IMR-90 (cell line): ENCODE measurements around the gene RNF213. TPM values are rescaled to one million over a fixed set of nuclear protein-coding genes. Genes with fewer than 3 reads are reported as not detected.
A peak's percentile ranks its signal among the peaks of the same experiment; 100 is the strongest.

Source experiments
- ATAC-seq: fragments of 200-7000 bp; cut with Tn5 transposase; 2 replicates; pipeline ENCODE4 v1.9.1; 2020; ENCODE audit warnings: low read depth, mild to moderate bottlenecking, moderate library complexity
- Bru-seq: library from RNA; stranded (reverse); fragments of 400-500 nt; gene quantifications from one replicate; lab custom pipeline; 2021; lab: Mats Ljungman, UMichigan
- BruChase-seq, 2 experiments: library from RNA; stranded (reverse); fragments of 400-500 nt; gene quantifications; one replicate each; lab custom pipeline; 2021; lab: Mats Ljungman, UMichigan
- BruUV-seq: library from RNA; stranded (reverse); fragments of 400-500 nt; replicated peaks from 2 replicates; lab custom pipeline; 2021; lab: Mats Ljungman, UMichigan
- CTCF ChIA-PET: fragments of 300-600 bp; formaldehyde crosslinking; extraction: SDS; loops from one replicate; lab custom pipeline; 2021; ENCODE audit warnings: antibody characterized with exemption; lab: Yijun Ruan, JAX
- POLR2A ChIA-PET: fragments of 300-600 bp; sonication (Branson Sonifier 250); formaldehyde crosslinking; loops from one replicate; lab custom pipeline; 2022; ENCODE audit warnings: antibody characterized with exemption; ENCODE audit not compliant: unreplicated experiment; lab: Charles Lee
- DNase-seq: peaks from one replicate; pipeline ENCODE4 v3.0.0; 2013
- H2AFZ ChIP-seq: replicated peaks from 2 replicates; pipeline ENCODE3; 2013; ENCODE audit warnings: low read length, mild to moderate bottlenecking; ENCODE audit not compliant: poor library complexity
- H2AK5ac ChIP-seq: 2 replicates; pipeline ENCODE4 v1.6.1; 2013; ENCODE audit warnings: low read depth, low read length, inconsistent platforms
- H2AK9ac ChIP-seq: replicated peaks from 2 replicates; pipeline ENCODE3; 2013; ENCODE audit warnings: mild to moderate bottlenecking, low read depth, low read length, moderate library complexity; ENCODE audit not compliant: poor library complexity
- H2BK120ac ChIP-seq: 2 replicates; pipeline ENCODE4 v1.6.1; 2013; ENCODE audit warnings: low read depth, low read length, inconsistent platforms
- H2BK15ac ChIP-seq: 3 replicates; pipeline ENCODE4 v1.6.1; 2013; ENCODE audit warnings: low read depth, low read length, inconsistent platforms
- H2BK20ac ChIP-seq: 2 replicates; pipeline ENCODE4 v1.6.1; 2013; ENCODE audit warnings: low read depth, mild to moderate bottlenecking, inconsistent platforms, low read length, moderate library complexity
- H2BK5ac ChIP-seq: 2 replicates; pipeline ENCODE4 v1.6.1; 2013; ENCODE audit warnings: mild to moderate bottlenecking, low read depth, low read length, inconsistent platforms; ENCODE audit not compliant: poor library complexity, severe bottlenecking
- H3K14ac ChIP-seq: replicated peaks from 2 replicates; pipeline ENCODE4 v1.6.1; 2013; ENCODE audit warnings: low read depth, low read length, inconsistent platforms
- H3K18ac ChIP-seq: 2 replicates; pipeline ENCODE4 v1.6.1; 2013; ENCODE audit warnings: low read depth, low read length, control low read depth
- H3K23ac ChIP-seq: 2 replicates; pipeline ENCODE4 v1.6.1; 2013; ENCODE audit warnings: low read depth, low read length, inconsistent platforms
- H3K27ac ChIP-seq: 2 replicates; pipeline ENCODE4 v1.5.1; 2013; ENCODE audit warnings: mild to moderate bottlenecking, control low read depth, low read length; ENCODE audit not compliant: insufficient read depth
- H3K27me3 ChIP-seq: 2 replicates; pipeline ENCODE4 v1.6.1; 2013; ENCODE audit warnings: low read length; ENCODE audit not compliant: control insufficient read depth, insufficient read depth
- H3K36me3 ChIP-seq: 2 replicates; pipeline ENCODE4 v1.6.1; 2013; ENCODE audit warnings: low read length, mixed read lengths; ENCODE audit not compliant: control insufficient read depth, insufficient read depth
- H3K4ac ChIP-seq: 2 replicates; pipeline ENCODE4 v1.6.1; 2013; ENCODE audit warnings: low read depth, low read length, inconsistent platforms
- H3K4me1 ChIP-seq: 2 replicates; pipeline ENCODE4 v1.6.1; 2013; ENCODE audit warnings: low read length, mixed read lengths; ENCODE audit not compliant: control insufficient read depth, insufficient read depth
- H3K4me2 ChIP-seq: 2 replicates; pipeline ENCODE4 v1.6.1; 2013; ENCODE audit warnings: low read depth, mild to moderate bottlenecking, control low read depth, low read length, moderate library complexity
- H3K4me3 ChIP-seq: 2 replicates; pipeline ENCODE4 v1.5.1; 2013; ENCODE audit warnings: low read depth, mild to moderate bottlenecking, control low read depth, low read length, moderate library complexity; ENCODE audit not compliant: insufficient read depth
- H3K56ac ChIP-seq: 2 replicates; pipeline ENCODE4 v1.6.1; 2013; ENCODE audit warnings: low read length, inconsistent platforms; ENCODE audit not compliant: insufficient read depth; ENCODE audit errors: extremely low read depth
- H3K79me1 ChIP-seq, 2 experiments: 2 replicates each; pipeline ENCODE4 v1.6.1; 2013; ENCODE audit warnings: low read length in 2 of 2, inconsistent platforms in 1 of 2, low read depth in 1 of 2
- H3K9ac ChIP-seq: 2 replicates; pipeline ENCODE4 v1.6.1; 2013; ENCODE audit warnings: low read depth, low read length, control low read depth
- H3K9me1 ChIP-seq: 2 replicates; pipeline ENCODE4 v1.6.1; 2013; ENCODE audit warnings: low read length, inconsistent platforms; ENCODE audit not compliant: insufficient read depth
- H3K9me3 ChIP-seq: 2 replicates; pipeline ENCODE4 v1.6.1; 2013; ENCODE audit warnings: low read length; ENCODE audit not compliant: control insufficient read depth, insufficient read depth
- H4K20me1 ChIP-seq: 2 replicates; pipeline ENCODE4 v1.6.1; 2013; ENCODE audit warnings: low read length, inconsistent platforms; ENCODE audit not compliant: insufficient read depth
- H4K5ac ChIP-seq: 2 replicates; pipeline ENCODE4 v1.6.1; 2013; ENCODE audit warnings: mild to moderate bottlenecking, low read depth, low read length, control low read depth
- H4K8ac ChIP-seq, 2 experiments: 2 replicates each; pipeline ENCODE4 v1.6.1; 2013; ENCODE audit warnings: low read depth in 2 of 2, low read length in 2 of 2, control low read depth in 1 of 2, inconsistent platforms in 1 of 2
- H4K91ac ChIP-seq: 2 replicates; pipeline ENCODE4 v1.6.1; 2013; ENCODE audit warnings: low read depth, low read length, inconsistent platforms; ENCODE audit not compliant: insufficient read depth
- FOS ChIP-seq: fragments of 150-350 bp; IDR thresholded peaks from 2 replicates; pipeline ENCODE4 v1.6.1; 2016; ENCODE audit warnings: low read depth, low read length
- POLR2A ChIP-seq: IDR thresholded peaks from 2 replicates; pipeline ENCODE4 v1.6.1; 2012; ENCODE audit warnings: mild to moderate bottlenecking, low read depth, low read length
- WGBS, 2 experiments: methylation state at CpG; one replicate each; pipeline versions ENCODE4 v1.1.5 to v1.1.7; 2013; ENCODE audit warnings: missing lambda C conversion rate in 2 of 2; ENCODE audit not compliant: insufficient read length in 1 of 2; ENCODE audit errors: extremely low coverage in 2 of 2; 5-methylcytosine and 5-hydroxymethylcytosine counted together
- dilution Hi-C: fragments of 300-500 bp; cut with HindIII; formaldehyde crosslinking; loops from one replicate; pipeline ENCODE4 v1.14.3; 2018; ENCODE audit warnings: low sequenced_read_pairs; ENCODE audit not compliant: unreplicated experiment
- in situ Hi-C: fragments of 300-500 bp; cut with MboI; formaldehyde crosslinking; loops from 3 replicates; pipeline ENCODE4 v1.14.3; 2019; ENCODE audit warnings: low sequenced_read_pairs, inconsistent platforms, mixed read lengths
- intact Hi-C: fragments of 100-400 bp; cut with micrococcal nuclease; formaldehyde crosslinking; loops from 2 replicates; pipeline ENCODE4 v1.10.0; 2022
- long read RNA-seq: library from polyadenylated mRNA; unstranded; transcript quantifications from one replicate; pipeline ENCODE4 v2.0.0, GENCODE V29; 2021; ENCODE audit not compliant: unreplicated experiment
- polyA plus RNA-seq, 3 experiments: library from polyadenylated mRNA; depleted of rRNA; stranded (reverse); fragments of >200 nt; gene quantifications; 2 replicates each; pipeline ENCODE4 v1.2.3, GENCODE V29; 2012; ENCODE audit warnings: low replicate concordance in 1 of 3
- total RNA-seq: library from RNA; depleted of rRNA; stranded (reverse); fragments of >200 nt; gene quantifications from 2 replicates; pipeline ENCODE4 v1.2.3, GENCODE V29; 2012; rRNA removed
- TF ChIP-seq, protein P1 (sequence below): fragments of 150-350 bp; IDR thresholded peaks from 2 replicates; pipeline ENCODE4 v1.6.1; 2017; ENCODE audit warnings: mild to moderate bottlenecking, antibody characterized with exemption, low read length, low read depth

Gene RNF213
- total RNA-seq (36.0 and 37.5 TPM in 2 replicates), polyA plus RNA-seq (2012; rRNA removed) (20.8 and 23.4 TPM in 2 replicates), Bru-seq, nascent RNA (percentile 77 among the genes with signal in this experiment), BruChase-seq, experiment 1, labeled RNA remaining after a 6-hour chase (percentile 92 among the genes with signal in this experiment), BruChase-seq, experiment 2, labeled RNA remaining after a 2-hour chase (percentile 87 among the genes with signal in this experiment)
- 11.3 and 20.0 TPM in 2 replicates for polyA plus RNA-seq (2012; cell fraction: cytosol; rRNA removed)
- polyA plus RNA-seq (2012; cell fraction: nucleus; rRNA removed; ENCODE audit: low replicate concordance), result 95.6 and 134 TPM in 2 replicates
- long read RNA-seq, partial matches to known transcripts, result 16 of 21 reads
- long read RNA-seq, other reads (novel, unspliced or antisense), result 4 of 21 reads

DNA sequence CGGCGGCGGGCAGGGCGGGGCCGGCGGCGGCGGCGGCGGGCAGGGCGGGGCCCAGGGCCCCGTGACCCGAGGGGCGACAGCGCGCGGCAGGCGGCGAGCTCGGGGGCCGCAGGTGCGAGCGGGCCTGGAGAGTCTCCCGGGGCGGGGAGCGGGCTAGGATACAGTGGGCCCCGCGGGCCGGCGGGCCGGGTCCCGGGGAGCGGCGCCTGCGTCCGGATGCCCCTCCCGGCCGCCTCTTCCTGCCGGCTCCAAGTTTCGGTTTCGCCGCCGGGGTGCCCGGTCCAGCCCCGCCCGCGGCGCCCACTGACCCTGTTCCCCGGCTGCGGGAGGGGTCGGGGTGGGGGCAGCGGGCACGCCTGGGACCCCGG, at the start of gene RNF213:
RNF213 (plus strand) TSS at position 62 of the 368 bp plus-strand sequence. CDS start 2,830 bp downstream, outside the sequence.
- Histone ChIP-seq H2BK5ac (peak within 1 kb of the TSS; percentile 95), H3K36me3 (peaks cover 9% of the 10 kb centered on the region), H3K4me2 (peak within 1 kb of the TSS; percentile 96), H3K9me3 (no peaks in the 10 kb centered on the region), H3K4me3 (peak within 1 kb of the TSS; percentile 80), H2AK9ac (peak within 1 kb of the TSS; percentile 100), H3K23ac (peak within 1 kb of the TSS; percentile 98), H4K8ac (peak within 1 kb of the TSS; percentile 47 to 97), H3K27ac (peak within 1 kb of the TSS; percentile 92), H2BK20ac (no peak within 1 kb of the TSS; the same call in 1 of the 2 replicates), H3K9me1 (0 out of 2 replicates have a peak, but pooled peaks cover 3% of the 10 kb centered on the region), H4K20me1 (no peaks in the 10 kb centered on the region), H3K79me1 (peaks cover 16 to 45% of the 10 kb centered on the region in 2 experiments; a peak in 2 of 4 replicates), H2AFZ (peak within 1 kb of the TSS; percentile 94), H3K18ac (peak within 1 kb of the TSS; percentile 79), H2AK5ac (peak within 1 kb of the TSS; percentile 94), H3K27me3 (no peaks in the 10 kb centered on the region), H3K9ac (peak within 1 kb of the TSS; percentile 96), H3K4me1 (peaks cover 20% of the 10 kb centered on the region), H3K14ac (peak within 1 kb of the TSS; percentile 100), H4K91ac (peak within 1 kb of the TSS; percentile 85), H3K4ac (peak within 1 kb of the TSS; percentile 97), H2BK120ac (peak within 1 kb of the TSS; percentile 72), H2BK15ac (no peak within 1 kb of the TSS), H4K5ac (peak within 1 kb of the TSS; percentile 50), H3K56ac (peak within 1 kb of the TSS; percentile 92)
- BruUV-seq, result no TSS peak
- DNase-seq, result no peak
- in situ Hi-C loops, result no loop called here
- POLR2A ChIA-PET, result no interaction called here
- dilution Hi-C loops, result no loop called here
- intact Hi-C loops, result loop anchor here (5.0 kb wide), 2 partner anchors 38 to 253 kb away; partner anchors contain the start of genes SGSH and SLC26A11
- TF ChIP-seq, protein P1, sequence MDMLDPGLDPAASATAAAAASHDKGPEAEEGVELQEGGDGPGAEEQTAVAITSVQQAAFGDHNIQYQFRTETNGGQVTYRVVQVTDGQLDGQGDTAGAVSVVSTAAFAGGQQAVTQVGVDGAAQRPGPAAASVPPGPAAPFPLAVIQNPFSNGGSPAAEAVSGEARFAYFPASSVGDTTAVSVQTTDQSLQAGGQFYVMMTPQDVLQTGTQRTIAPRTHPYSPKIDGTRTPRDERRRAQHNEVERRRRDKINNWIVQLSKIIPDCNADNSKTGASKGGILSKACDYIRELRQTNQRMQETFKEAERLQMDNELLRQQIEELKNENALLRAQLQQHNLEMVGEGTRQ, result peak; percentile 29; the same call in 1 of the 2 replicates
- TF ChIP-seq FOS, result no peak
- peak; percentile 61; the same call in 1 of the 2 replicates for TF ChIP-seq POLR2A
- 0% methylated on average over 19 of the region's 54 CpGs; no CpG with 5 or more reads in 1 of the 2 experiments for WGBS, 2 experiments
- CTCF ChIA-PET, result no interaction called here
- ATAC-seq, result peak; percentile 47
